GM19043 (cell line): Measurements from ENCODE around the gene ADGRF4.
A peak's percentile ranks its signal among the peaks of the same experiment; 100 is the strongest.

ENCODE experiments used
- ATAC-seq: cut with Tn5 transposase; IDR thresholded peaks from one replicate; pipeline ENCODE4 v1.9.1; 2021; ENCODE audit warnings: low read depth; ENCODE audit not compliant: unreplicated experiment

Gene ADGRF4

DNA sequence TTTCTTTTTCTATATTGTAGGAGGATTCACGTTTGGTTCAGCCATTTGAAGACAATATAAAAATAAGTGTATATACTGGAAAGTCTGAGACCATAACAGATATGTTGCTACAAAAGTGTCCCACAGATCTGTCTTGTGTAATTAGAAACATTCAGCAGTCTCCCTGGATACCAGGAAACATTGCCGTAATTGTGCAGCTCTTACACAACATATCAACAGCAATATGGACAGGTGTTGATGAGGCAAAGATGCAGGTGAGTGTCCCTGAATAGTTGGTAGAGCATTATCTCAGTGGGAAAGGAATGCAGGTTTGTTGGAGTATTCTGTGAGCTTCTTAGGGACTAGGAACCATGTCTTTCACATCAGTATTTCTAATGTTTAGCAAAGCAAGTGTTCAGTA, 18.3 kb upstream of the ADGRF4 start:
- no peak for ATAC-seq

DNA sequence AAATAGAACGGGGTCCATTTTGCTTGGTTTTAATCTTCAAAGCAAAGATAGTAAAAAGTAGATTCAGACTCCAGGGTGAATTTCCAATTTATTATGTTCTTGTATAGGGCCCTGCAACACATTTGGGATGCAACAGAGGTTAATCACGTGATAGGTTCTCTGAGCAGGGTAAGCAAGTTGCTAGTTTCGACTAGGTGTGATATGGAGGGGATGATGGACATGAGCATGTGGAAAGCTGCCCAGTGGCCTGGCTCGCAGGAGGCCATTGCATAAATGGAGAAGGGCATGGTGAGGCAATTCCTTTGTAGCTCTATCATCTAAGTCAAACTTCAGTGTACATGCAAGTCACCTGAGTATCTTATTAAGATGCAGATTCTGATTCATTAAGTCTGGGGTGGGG, 17.7 kb upstream of the ADGRF4 start:
- ATAC-seq, result no peak

- ATAC-seq, result no peak
These were observed 17.0 kb upstream of the ADGRF4 start for GRCh38 chr6:47681201-47681990.

DNA sequence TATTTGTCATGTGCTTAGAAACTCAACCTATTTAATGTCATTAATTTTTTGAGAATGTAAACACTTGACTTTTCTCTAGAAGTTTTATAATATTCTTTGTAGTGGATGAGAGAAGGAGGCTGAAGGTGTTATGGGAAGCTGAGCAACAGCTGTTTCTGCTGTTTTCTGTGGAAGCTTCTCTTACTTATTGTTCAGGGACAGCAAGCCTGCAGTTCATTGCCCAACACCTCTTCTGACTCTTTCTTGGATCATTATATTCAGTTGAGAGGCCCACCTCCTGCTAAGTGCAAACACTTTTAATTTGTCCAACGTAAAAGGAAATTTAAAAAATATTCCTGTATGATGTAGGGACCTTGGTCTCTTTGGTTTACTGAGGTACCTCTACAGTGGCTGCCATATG, 12.0 kb upstream of the ADGRF4 start:
- ATAC-seq, result no peak

DNA sequence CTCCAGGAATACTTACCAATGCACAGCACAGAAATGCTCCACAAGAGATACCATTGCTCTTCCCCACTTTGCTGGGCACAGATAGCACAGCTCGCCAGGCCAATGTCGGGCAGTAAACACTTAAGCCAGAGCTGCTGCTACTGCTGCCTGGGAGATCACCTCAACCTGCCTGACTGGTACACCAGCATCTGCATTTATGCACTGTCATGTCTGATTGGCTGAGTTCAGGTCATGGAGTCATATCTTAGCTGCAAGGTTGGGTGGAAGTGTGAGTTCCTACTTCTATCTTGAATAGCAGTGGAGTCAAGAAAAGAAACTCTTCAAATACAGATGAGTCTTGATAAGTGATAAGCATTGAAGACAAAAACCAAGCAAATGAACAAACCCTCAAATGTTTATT, 10.9 kb upstream of the ADGRF4 start:
- ATAC-seq, result no peak

GRCh38 chr6:47690214-47690613, 8.2 kb upstream of the ADGRF4 start:
- ATAC-seq, result no peak

DNA sequence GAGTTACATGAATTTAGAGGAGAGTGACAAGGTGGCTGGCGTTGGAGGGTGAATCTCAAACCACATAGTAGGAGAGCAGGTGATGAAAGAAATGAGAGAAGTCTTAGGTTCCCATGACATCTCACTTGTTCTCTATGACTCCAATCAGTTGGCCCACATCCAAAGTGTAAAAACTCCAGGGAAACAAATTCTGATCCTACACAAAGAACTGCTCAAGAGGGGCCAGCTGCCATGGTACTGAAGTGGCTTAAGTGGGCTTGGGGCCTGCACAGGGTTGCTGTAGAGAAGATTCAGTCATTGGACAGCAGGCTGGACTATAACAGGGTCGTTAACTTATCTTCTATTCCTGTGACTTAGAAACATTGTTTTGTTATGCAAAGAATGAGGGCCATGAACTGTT, 7.6 kb upstream of the ADGRF4 start:
- ATAC-seq, result no peak

- ATAC-seq, result no peak
These were observed 455 bp upstream of the ADGRF4 start for GRCh38 chr6:47697925-47698324.

- ATAC-seq, result no peak
These were observed 1.7 kb downstream of the ADGRF4 start for GRCh38 chr6:47700053-47700452.

GRCh38 chr6:47700596-47700995, 2.2 kb downstream of the ADGRF4 start:
- ATAC-seq, result no peak

DNA sequence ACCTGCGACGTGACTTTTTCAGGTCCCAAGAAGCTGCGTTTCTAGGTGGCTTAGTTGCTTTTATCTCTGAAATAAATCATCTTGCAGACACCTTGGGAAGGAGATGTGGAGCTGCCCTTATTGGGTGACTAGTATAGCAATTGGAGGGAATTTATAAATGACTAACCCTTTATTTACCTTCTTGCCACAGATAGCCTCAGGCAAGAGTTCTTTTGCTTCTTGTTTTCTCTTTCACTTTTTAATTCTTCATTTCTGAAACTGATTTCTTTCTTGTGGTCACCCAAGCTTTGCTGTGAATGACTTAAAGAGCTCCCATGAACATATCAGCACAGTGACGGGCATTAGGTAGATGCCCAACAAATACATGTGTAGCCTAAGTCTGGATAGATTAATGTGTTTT, 3.0 kb downstream of the ADGRF4 start:
- peak; percentile 99 for ATAC-seq

DNA sequence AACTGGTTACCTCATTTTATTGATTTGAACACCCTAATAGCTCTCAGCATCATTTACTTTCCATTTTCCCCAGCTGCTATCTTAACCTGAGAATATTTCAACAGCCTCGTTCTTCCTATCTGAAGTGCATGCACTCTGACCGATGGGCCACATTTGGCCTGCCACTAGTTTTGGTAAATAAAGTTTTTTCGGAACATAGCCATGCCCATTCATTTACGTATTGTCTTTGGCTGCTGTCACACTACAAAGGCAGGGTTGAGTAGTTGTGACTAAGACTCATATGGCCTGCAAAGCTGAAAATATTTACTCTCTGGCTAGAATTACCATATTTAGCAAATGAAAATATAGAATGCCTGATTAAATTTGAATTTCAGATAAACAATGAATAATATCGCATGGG, 10.8 kb downstream of the ADGRF4 start:
- ATAC-seq, result no peak

- no peak for ATAC-seq
These were observed 11.9 kb downstream of the ADGRF4 start for GRCh38 chr6:47710295-47710694.

DNA sequence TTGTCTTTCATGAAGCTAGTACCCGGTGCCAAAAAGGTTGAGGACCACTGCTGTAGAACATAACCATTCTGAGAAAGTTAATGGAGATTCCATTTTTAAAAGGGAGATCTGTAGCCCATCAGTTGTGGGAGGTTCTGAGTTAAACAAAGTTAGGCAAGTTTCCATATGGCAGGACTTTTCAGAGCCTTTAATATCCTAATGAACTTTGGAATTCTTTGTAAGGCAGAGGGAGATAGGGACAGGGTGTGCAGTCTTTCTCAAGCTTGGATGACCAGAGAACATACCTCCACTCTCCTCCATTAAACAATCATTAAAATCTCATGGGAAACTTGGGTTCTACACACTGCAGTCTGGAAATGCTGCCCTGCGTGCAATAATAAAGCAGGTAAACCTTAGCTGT, 14.8 kb downstream of the ADGRF4 start:
- no peak for ATAC-seq

DNA sequence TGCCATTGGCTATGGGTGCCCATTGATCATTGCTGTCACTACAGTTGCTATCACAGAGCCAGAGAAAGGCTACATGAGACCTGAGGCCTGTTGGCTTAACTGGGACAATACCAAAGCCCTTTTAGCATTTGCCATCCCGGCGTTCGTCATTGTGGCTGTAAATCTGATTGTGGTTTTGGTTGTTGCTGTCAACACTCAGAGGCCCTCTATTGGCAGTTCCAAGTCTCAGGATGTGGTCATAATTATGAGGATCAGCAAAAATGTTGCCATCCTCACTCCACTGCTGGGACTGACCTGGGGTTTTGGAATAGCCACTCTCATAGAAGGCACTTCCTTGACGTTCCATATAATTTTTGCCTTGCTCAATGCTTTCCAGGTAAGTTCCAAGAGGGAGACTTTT, 16.4 kb downstream of the ADGRF4 start:
- ATAC-seq, result no peak

DNA sequence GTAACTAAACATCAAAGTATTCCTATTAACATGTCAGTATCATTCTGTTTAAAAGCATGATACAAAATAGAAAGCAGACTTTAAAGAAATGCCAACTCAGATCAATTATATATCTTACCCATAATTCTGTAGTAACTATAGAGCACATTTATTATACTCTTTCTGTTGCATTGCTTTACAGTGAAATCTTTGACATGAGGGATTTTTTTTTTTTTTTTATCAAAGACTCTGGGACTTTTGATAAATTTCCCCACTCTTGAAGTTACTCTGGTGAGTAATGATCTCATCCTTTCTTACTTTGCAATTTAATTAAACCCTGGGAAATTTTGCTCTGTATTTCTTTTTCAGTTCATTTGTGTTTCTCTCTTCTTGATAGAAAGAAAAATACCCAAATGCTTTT, 17.4 kb downstream of the ADGRF4 start:
- no peak for ATAC-seq

DNA sequence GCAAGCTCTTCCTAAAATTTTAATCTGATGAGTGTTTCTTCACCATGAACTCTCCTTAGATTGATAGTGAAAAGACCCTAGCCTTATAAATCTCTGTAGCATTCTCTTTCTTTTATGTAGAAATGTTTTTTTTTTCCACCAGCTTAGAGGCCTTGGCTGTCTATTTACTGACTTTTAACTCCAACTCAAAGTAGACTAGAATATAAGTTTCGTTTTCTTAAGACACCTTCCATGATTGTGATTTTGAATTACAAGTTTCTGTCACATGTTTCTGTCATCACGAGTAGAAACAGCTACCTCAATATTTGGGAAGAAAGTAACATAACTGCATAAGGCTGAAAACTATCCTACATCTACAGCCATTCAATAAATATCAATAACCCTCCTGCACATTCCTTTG, 17.8 kb downstream of the ADGRF4 start:
- no peak for ATAC-seq

DNA sequence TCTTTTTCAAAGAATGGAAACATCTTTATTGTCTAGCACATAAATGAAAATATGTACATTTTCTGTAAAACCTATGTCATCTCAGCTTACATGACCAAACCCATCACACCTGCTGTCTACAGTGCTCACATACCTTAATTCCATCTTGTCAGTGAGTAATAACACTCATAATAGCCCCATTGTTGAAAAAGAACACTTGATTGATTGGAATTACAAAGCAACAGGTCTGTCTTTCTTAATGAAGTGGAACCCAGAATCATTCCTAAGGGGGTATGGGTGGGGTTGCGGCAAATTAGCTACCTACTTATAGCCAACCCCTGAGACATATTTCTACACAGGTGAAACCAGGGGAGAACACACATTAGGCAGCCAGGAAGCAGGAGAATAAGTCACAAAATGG, 20.2 kb downstream of the ADGRF4 start:
- ATAC-seq, result no peak

DNA sequence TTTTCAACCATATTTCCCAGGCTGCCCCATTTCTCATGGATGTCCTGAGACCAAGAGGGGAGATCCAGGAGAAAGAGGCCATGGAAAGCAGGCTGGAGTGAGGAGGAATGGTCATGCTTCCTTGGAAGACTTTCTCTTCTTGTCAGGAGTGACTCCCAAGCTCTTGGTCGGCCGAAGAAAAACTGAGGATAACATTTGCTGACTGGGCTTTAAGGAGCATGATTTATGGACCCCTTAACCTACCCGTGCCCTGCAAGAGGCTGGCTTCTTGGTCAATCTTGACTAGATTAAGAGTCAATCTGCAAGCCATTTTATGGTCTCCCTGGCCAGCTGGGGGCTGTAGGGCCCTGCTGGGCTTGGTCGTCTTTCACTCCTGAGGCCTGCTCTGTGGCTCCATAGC, 22.8 kb downstream of the ADGRF4 start:
- no peak for ATAC-seq

- ATAC-seq, result no peak
These were observed 23.8 kb downstream of the ADGRF4 start for GRCh38 chr6:47722194-47722593.

DNA sequence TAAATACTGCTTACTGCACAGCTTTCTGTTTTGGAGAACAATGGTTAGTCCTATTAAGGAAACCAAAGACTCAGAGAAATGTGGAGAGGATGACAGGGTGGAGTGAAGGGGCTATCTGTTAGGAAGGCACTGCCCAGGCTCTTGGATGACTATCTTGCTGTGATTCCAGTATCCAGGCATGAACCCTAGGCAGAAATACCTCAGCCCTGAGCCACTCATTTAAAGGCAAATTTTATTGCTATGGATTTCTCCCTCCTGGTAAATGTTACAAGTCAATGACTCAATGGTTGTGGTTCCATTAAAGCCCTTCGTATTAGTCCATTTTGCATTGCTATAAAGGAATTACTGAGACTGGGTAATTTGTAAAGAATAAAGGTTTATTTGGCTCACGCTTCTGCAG, 25.9 kb downstream of the ADGRF4 start:
- no peak for ATAC-seq

- no peak for ATAC-seq
These were observed 29.0 kb downstream of the ADGRF4 start for GRCh38 chr6:47727391-47727790.

- ATAC-seq, result no peak
These were observed 30.6 kb downstream of the ADGRF4 start for GRCh38 chr6:47729019-47729418.
